GM12891 (cell line): Measurements from ENCODE around the gene MAB21L2.
A peak's percentile ranks its signal among the peaks of the same experiment; 100 is the strongest.

ENCODE experiments used
- DNase-seq: peaks from one replicate; pipeline ENCODE4 v3.0.0; 2011; ENCODE audit warnings: low spot score; ENCODE audit not compliant: insufficient read length
- FAIRE-seq: peaks from 2 replicates; lab custom pipeline; 2011; peaks lifted over from hg19 to GRCh38; lab: Jason Lieb, UNC
- PAX5 ChIP-seq: IDR thresholded peaks from 2 replicates; pipeline ENCODE4 v1.6.1; 2011; ENCODE audit warnings: low read length, moderate library complexity, mild to moderate bottlenecking; ENCODE audit not compliant: insufficient read depth, severe bottlenecking
- POLR2A ChIP-seq: IDR thresholded peaks from 2 replicates; pipeline ENCODE4 v1.6.1; 2011; ENCODE audit warnings: low read depth, low read length, control low read depth
- POLR2AphosphoS5 ChIP-seq: IDR thresholded peaks from 2 replicates; pipeline ENCODE4 v1.6.1; 2011; ENCODE audit warnings: low read depth, low read length, control low read depth
- POU2F2 ChIP-seq: IDR thresholded peaks from 2 replicates; pipeline ENCODE4 v1.6.1; 2011; ENCODE audit warnings: low read depth, mild to moderate bottlenecking, control low read depth, low read length, moderate library complexity
- SPI1 ChIP-seq: IDR thresholded peaks from 2 replicates; pipeline ENCODE4 v1.6.1; 2011; ENCODE audit warnings: low read depth, low read length, control low read depth
- TAF1 ChIP-seq: IDR thresholded peaks from 2 replicates; pipeline ENCODE4 v1.6.1; 2011; ENCODE audit warnings: low read depth, low read length, control low read depth

The MAB21L2 gene

GRCh38 chr4:150584111-150584915 is 2.4 kb downstream of the MAB21L2 start:
- no peak for DNase-seq
- no peak for FAIRE-seq
- TF ChIP-seq POLR2AphosphoS5 (no peak), POU2F2 (no peak), PAX5 (no peak), SPI1 (no peak), POLR2A (no peak), TAF1 (no peak)

GRCh38 chr4:150585611-150586010 is 3.7 kb downstream of the MAB21L2 start:
- TF ChIP-seq SPI1 = no peak
- TF ChIP-seq POLR2A = no peak
- no peak for TF ChIP-seq TAF1
- no peak for TF ChIP-seq POLR2AphosphoS5
- no peak for TF ChIP-seq POU2F2
- no peak for TF ChIP-seq PAX5
- no peak for FAIRE-seq
- no peak for DNase-seq

- no peak for DNase-seq
- TF ChIP-seq POLR2A = no peak
- TF ChIP-seq TAF1 = no peak
- no peak for TF ChIP-seq SPI1
- no peak for TF ChIP-seq POLR2AphosphoS5
- no peak for TF ChIP-seq POU2F2
- TF ChIP-seq PAX5 = no peak
- FAIRE-seq = no peak
Observed at GRCh38 chr4:150586162-150586810, 4.3 kb downstream of the MAB21L2 start.

GRCh38 chr4:150588316-150588715 is 6.4 kb downstream of the MAB21L2 start:
- FAIRE-seq (no peak), DNase-seq (no peak)
- TF ChIP-seq TAF1 (no peak), POLR2AphosphoS5 (no peak), SPI1 (no peak), POLR2A (no peak), POU2F2 (no peak), PAX5 (no peak)

GRCh38 chr4:150589157-150589556 is 7.2 kb downstream of the MAB21L2 start:
- TF ChIP-seq SPI1 = no peak
- TF ChIP-seq POLR2AphosphoS5 = no peak
- no peak for TF ChIP-seq POU2F2
- no peak for TF ChIP-seq TAF1
- no peak for TF ChIP-seq POLR2A
- no peak for TF ChIP-seq PAX5
- FAIRE-seq = no peak
- DNase-seq = no peak

GRCh38 chr4:150590631-150591030 is 8.7 kb downstream of the MAB21L2 start:
- DNase-seq = no peak
- peak; percentile 35 for FAIRE-seq
- TF ChIP-seq TAF1 = no peak
- no peak for TF ChIP-seq POLR2AphosphoS5
- no peak for TF ChIP-seq POU2F2
- no peak for TF ChIP-seq SPI1
- TF ChIP-seq PAX5 = no peak
- TF ChIP-seq POLR2A = no peak

GRCh38 chr4:150591406-150591805 is 9.5 kb downstream of the MAB21L2 start:
- TF ChIP-seq POU2F2 = no peak
- TF ChIP-seq POLR2A = no peak
- no peak for TF ChIP-seq PAX5
- TF ChIP-seq POLR2AphosphoS5 = no peak
- FAIRE-seq (no peak), DNase-seq (no peak)

GRCh38 chr4:150591904-150592303 is 10.0 kb downstream of the MAB21L2 start:
- DNase-seq = no peak
- no peak for FAIRE-seq
- TF ChIP-seq POU2F2 (no peak), POLR2AphosphoS5 (no peak), SPI1 (no peak), TAF1 (no peak), PAX5 (no peak), POLR2A (no peak)

GRCh38 chr4:150593996-150594395 is 12.0 kb downstream of the MAB21L2 start:
- FAIRE-seq (no peak), DNase-seq (no peak)
- TF ChIP-seq POLR2A = no peak
- TF ChIP-seq TAF1 = no peak
- no peak for TF ChIP-seq SPI1
- TF ChIP-seq POLR2AphosphoS5 = no peak
- no peak for TF ChIP-seq POU2F2
- no peak for TF ChIP-seq PAX5

- DNase-seq (no peak), FAIRE-seq (no peak)
Observed at GRCh38 chr4:150598909-150599308, 17.0 kb downstream of the MAB21L2 start.

More at GRCh38 chr4:150598909-150599308, 17.0 kb downstream of the MAB21L2 start:
- TF ChIP-seq TAF1 = no peak
- TF ChIP-seq POLR2A = no peak
- no peak for TF ChIP-seq SPI1
- no peak for TF ChIP-seq POLR2AphosphoS5
- TF ChIP-seq PAX5 = no peak
